ENCODE measurements around the gene QPRT. TPM values are rescaled to one million over a fixed set of nuclear protein-coding genes. Genes with fewer than 3 reads are reported as not detected.
"Not testable (repeated sequence)": the region's sequence is repeated elsewhere in the genome, so short reads cannot be mapped to it uniquely, and the experiment has no call there.

QPRT gene
- total RNA-seq, 1 experiment from 2014 or later, result 138 TPM

DNA sequence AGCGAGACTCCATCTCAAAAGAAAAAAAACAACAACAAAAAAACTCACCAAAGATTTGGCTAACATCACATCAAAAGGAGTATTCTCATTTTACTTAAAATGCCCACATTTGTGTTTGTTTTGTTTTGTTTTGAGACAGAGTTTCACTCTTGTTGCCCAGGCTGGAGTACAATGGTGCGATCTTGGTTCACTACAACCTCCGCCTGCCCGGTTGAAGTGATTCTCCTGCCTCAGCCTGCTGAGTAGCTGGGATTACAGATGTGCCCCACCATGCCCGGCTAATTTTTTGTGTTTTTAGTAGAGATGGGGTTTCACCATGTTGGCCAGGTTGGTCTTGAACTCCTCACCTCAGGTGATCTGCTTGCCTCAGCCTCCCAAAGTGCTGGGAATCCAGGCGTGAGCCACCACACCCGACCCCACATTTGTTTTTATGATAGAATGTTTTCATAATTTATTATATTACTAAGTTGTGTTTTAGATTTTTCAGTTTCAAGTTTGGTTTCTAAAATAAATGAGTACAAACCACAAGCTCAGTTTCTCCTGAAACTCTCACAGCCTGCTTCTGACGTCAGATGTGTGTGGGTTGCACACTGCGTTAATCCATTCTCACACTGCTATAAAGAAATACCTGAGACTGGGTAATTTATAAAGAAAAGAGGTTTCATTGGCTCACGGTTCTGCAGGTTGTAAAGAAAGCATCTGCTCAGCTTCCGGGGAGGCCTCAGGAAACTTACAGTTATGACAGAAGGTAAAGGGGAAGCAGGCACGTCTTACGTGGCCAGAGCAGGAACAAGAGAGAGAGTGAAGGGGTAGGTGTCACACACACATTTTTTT, 53.0 kb downstream of the QPRT start:
- ATAC-seq; POLR2A ChIA-PET; H3K9me3 Mint-ChIP-seq; H3K4me3 Mint-ChIP-seq; H3K27me3 Mint-ChIP-seq (ENCODE audit: low read depth); DNase-seq (ENCODE audit: low spot score): not testable (repeated sequence)
- H3K27ac Mint-ChIP-seq, result peak overlapping the region; percentile 89; the same call in 1 of the 2 replicates
- H3K4me1 Mint-ChIP-seq, result peaks cover 17% of the 10 kb centered on the region
- H3K36me3 Mint-ChIP-seq, result peaks cover 74% of the 10 kb centered on the region
- CTCF ChIA-PET, result interaction anchor here (0.7 to 1.3 kb wide), 2 partner anchors 31 to 91 kb away, joined by 3 to 5 read pairs; no protein-coding TSS in a partner anchor

DNA sequence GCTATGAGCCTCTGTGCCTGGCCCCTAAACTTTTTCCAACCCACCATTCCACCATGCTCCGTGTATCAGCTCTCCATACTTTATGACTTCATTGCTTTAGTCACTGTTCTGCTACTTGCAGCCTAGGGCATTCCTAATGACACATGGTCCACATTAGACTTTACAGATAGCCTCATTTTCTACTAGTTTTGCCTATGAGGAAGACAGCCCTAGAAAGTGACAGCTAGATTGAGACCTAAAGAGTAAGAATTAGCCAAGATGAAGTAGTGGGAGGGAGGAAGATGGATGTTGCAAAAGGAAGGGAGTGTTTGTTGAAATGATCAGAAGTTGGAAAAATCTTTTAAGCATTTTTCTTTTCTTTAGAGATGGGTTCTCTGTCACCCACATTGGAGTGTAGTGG, 55.8 kb downstream of the QPRT start:
- DNase-seq (ENCODE audit: low spot score) (no peak), ATAC-seq (no peak)
- no peak for TF ChIP-seq ZNF219 (CRISPR knock-in tag; IDR thresholded peaks at IDR 0.05; ENCODE audit: borderline replicate concordance)
- no peak for TF ChIP-seq ZBTB21 (CRISPR knock-in tag; IDR thresholded peaks at IDR 0.05; ENCODE audit: borderline replicate concordance)
- no peak for TF ChIP-seq TCF7 (CRISPR knock-in tag; IDR thresholded peaks at IDR 0.05; ENCODE audit: low read depth)
- TF ChIP-seq, protein P1, sequence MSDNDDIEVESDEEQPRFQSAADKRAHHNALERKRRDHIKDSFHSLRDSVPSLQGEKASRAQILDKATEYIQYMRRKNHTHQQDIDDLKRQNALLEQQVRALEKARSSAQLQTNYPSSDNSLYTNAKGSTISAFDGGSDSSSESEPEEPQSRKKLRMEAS (CRISPR knock-in tag; IDR thresholded peaks at IDR 0.05), result no peak
- TF ChIP-seq, protein P2, sequence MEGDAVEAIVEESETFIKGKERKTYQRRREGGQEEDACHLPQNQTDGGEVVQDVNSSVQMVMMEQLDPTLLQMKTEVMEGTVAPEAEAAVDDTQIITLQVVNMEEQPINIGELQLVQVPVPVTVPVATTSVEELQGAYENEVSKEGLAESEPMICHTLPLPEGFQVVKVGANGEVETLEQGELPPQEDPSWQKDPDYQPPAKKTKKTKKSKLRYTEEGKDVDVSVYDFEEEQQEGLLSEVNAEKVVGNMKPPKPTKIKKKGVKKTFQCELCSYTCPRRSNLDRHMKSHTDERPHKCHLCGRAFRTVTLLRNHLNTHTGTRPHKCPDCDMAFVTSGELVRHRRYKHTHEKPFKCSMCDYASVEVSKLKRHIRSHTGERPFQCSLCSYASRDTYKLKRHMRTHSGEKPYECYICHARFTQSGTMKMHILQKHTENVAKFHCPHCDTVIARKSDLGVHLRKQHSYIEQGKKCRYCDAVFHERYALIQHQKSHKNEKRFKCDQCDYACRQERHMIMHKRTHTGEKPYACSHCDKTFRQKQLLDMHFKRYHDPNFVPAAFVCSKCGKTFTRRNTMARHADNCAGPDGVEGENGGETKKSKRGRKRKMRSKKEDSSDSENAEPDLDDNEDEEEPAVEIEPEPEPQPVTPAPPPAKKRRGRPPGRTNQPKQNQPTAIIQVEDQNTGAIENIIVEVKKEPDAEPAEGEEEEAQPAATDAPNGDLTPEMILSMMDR (IDR thresholded peaks at IDR 0.05), result no peak
- TF ChIP-seq, protein P3, sequence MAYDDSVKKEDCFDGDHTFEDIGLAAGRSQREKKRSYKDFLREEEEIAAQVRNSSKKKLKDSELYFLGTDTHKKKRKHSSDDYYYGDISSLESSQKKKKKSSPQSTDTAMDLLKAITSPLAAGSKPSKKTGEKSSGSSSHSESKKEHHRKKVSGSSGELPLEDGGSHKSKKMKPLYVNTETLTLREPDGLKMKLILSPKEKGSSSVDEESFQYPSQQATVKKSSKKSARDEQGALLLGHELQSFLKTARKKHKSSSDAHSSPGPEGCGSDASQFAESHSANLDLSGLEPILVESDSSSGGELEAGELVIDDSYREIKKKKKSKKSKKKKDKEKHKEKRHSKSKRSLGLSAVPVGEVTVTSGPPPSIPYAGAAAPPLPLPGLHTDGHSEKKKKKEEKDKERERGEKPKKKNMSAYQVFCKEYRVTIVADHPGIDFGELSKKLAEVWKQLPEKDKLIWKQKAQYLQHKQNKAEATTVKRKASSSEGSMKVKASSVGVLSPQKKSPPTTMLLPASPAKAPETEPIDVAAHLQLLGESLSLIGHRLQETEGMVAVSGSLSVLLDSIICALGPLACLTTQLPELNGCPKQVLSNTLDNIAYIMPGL (CRISPR knock-in tag; IDR thresholded peaks at IDR 0.05), result no peak
- TF ChIP-seq HMGA2 (CRISPR knock-in tag; IDR thresholded peaks at IDR 0.05), result no peak
- TF ChIP-seq ZNF121 (CRISPR knock-in tag; IDR thresholded peaks at IDR 0.05), result no peak
- TF ChIP-seq, protein P4, sequence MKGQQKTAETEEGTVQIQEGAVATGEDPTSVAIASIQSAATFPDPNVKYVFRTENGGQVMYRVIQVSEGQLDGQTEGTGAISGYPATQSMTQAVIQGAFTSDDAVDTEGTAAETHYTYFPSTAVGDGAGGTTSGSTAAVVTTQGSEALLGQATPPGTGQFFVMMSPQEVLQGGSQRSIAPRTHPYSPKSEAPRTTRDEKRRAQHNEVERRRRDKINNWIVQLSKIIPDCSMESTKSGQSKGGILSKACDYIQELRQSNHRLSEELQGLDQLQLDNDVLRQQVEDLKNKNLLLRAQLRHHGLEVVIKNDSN (CRISPR knock-in tag; IDR thresholded peaks at IDR 0.05), result no peak
- no peak for TF ChIP-seq NR1H2 (CRISPR knock-in tag; IDR thresholded peaks at IDR 0.05)
- TF ChIP-seq TEAD4 (CRISPR knock-in tag; IDR thresholded peaks at IDR 0.05), result no peak
- TF ChIP-seq, protein P5, sequence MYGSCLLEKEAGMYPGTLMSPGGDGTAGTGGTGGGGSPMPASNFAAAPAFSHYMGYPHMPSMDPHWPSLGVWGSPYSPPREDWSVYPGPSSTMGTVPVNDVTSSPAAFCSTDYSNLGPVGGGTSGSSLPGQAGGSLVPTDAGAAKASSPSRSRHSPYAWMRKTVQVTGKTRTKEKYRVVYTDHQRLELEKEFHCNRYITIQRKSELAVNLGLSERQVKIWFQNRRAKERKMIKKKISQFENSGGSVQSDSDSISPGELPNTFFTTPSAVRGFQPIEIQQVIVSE (CRISPR knock-in tag; IDR thresholded peaks at IDR 0.05; ENCODE audit: borderline replicate concordance), result no peak
- TF ChIP-seq, protein P6, sequence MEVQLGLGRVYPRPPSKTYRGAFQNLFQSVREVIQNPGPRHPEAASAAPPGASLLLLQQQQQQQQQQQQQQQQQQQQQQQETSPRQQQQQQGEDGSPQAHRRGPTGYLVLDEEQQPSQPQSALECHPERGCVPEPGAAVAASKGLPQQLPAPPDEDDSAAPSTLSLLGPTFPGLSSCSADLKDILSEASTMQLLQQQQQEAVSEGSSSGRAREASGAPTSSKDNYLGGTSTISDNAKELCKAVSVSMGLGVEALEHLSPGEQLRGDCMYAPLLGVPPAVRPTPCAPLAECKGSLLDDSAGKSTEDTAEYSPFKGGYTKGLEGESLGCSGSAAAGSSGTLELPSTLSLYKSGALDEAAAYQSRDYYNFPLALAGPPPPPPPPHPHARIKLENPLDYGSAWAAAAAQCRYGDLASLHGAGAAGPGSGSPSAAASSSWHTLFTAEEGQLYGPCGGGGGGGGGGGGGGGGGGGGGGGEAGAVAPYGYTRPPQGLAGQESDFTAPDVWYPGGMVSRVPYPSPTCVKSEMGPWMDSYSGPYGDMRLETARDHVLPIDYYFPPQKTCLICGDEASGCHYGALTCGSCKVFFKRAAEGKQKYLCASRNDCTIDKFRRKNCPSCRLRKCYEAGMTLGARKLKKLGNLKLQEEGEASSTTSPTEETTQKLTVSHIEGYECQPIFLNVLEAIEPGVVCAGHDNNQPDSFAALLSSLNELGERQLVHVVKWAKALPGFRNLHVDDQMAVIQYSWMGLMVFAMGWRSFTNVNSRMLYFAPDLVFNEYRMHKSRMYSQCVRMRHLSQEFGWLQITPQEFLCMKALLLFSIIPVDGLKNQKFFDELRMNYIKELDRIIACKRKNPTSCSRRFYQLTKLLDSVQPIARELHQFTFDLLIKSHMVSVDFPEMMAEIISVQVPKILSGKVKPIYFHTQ (CRISPR knock-in tag; IDR thresholded peaks at IDR 0.05), result no peak
- TF ChIP-seq ZNF671 (CRISPR knock-in tag; IDR thresholded peaks at IDR 0.05), result no peak
- TF ChIP-seq SP1 (CRISPR knock-in tag; conservative IDR thresholded peaks at IDR 0.05), result no peak
- no peak for TF ChIP-seq IRF2 (CRISPR knock-in tag; IDR thresholded peaks at IDR 0.05; ENCODE audit: borderline replicate concordance, low read depth)
- TF ChIP-seq, protein P7, sequence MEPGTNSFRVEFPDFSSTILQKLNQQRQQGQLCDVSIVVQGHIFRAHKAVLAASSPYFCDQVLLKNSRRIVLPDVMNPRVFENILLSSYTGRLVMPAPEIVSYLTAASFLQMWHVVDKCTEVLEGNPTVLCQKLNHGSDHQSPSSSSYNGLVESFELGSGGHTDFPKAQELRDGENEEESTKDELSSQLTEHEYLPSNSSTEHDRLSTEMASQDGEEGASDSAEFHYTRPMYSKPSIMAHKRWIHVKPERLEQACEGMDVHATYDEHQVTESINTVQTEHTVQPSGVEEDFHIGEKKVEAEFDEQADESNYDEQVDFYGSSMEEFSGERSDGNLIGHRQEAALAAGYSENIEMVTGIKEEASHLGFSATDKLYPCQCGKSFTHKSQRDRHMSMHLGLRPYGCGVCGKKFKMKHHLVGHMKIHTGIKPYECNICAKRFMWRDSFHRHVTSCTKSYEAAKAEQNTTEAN (CRISPR knock-in tag; IDR thresholded peaks at IDR 0.05), result no peak
- TF ChIP-seq MYBL2 (CRISPR knock-in tag; IDR thresholded peaks at IDR 0.05), result no peak
- TF ChIP-seq JUN (CRISPR knock-in tag; IDR thresholded peaks at IDR 0.05), result no peak
- peaks cover 66% of the 10 kb centered on the region for H3K36me3 Mint-ChIP-seq
- no peaks in the 10 kb centered on the region for H3K9me3 Mint-ChIP-seq
- H3K27me3 Mint-ChIP-seq (ENCODE audit: low read depth), result no peaks in the 10 kb centered on the region
- H3K27ac Mint-ChIP-seq, result peak overlapping the region; percentile 81
- CTCF ChIA-PET, result interaction anchor here (1.1 kb wide), 1 partner anchor 32 kb away, joined by 3 read pairs; no protein-coding TSS in a partner anchor
- peaks cover 2% of the 10 kb centered on the region; the same call in 1 of the 2 replicates for H3K4me1 Mint-ChIP-seq
- no peak overlapping the region for H3K4me3 Mint-ChIP-seq
- POLR2A ChIA-PET, result no interaction called here
